Measurements from ENCODE around the gene TBXA2R.
"Not testable (repeated sequence)": the region's sequence is repeated elsewhere in the genome, so short reads cannot be mapped to it uniquely, and the experiment has no call there.

Gene TBXA2R

DNA sequence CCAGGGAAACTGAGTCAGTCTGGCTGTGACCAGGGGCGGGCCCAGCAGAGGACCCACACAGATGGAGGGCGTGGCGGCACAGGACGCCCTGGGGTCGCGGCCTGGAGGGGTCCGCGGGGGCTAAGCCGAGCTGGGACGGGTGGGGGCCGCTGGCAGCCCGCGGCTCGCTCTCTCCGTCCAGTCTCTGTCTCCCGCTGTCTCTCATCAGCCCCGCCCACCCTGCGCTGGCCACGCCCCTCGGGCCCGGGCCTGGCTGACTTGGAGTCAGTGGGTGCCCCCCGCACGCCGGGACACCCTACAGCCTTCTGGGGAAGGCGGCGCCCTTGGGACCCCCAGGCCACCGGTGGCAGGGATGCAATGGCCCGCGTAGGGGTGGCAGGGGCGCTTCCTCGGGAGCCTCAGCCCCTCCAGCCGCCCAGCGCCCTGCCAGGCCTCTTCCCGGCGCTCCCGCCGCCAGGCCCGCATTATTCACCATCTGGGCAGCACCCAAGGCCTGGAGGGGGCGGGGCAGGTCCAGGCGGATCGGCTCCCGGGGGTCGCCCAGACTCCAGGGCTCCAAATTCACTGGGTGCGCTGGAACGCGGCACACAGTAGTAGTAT lies at the start of gene TBXA2R:
TBXA2R (minus strand) TSS at position 186 of the 600 bp plus-strand sequence. CDS start 6,241 bp downstream, outside the sequence.
- no peak for DNase-seq

DNA sequence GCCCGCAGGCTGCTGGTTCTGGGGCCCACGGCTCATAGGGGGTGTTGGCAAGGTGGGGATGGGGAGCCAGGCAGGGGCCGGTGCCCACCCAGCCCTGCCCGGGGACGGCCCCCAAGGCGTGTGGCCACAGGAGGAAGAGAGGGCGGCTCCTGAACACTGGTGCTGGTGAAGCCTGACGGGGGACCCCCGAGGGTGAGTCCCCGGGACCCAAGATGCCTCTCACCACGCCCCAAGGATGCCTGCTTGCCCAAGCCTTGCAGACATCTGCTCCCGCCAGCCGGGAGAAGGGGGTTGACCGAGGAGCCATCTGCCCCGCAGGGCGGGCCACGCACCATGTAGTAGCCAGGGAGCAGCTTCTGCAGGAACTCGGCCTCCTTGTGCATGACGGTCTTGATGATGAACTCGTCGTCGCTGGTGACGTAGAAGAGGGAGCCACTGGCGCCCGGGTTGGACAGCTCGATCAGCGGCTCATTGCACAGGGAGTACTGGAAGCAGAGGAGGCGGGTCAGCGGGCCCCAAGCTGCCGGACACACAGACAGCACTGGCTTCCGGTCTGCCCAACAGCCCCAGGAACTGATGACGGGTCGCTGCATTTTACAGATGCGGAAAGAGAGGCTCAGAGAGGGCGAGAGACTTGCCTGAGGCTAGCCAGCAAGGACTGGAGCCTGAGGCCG lies 49.5 kb upstream of the TBXA2R start:
- DNase-seq: no peak

DNA sequence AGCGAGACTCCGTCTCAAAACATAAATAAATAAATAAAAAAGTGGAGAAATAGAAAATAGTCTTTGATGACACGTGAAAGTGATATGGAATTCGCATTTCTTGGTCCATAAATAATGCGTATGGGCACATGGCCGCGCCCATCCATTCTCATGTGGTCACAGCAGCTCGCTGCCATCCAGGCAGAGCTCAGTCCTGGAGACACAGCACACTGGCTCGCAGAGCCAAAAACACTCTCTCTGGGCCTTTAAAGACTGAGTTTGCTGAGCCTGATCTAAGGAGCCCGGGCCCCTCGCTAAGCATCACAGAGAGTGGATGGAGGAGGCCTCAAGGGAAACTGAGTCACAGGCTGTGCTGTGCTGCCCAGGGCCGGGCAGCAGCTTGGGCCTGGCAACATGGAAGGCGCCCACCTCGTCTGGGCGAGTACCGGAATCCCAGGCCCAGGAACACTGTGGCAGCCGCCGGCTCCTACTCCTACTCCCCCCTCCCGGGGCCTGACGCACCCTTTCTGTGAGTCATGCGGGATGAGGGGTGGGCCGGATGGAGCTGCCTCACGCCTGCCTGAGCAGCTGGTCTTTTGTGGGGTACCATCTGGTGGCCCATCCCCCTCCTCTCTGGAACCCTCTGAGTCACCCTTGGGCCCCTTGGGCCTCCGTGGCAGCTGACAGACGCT lies 48.9 kb upstream of the TBXA2R start:
- DNase-seq: no peak

DNA sequence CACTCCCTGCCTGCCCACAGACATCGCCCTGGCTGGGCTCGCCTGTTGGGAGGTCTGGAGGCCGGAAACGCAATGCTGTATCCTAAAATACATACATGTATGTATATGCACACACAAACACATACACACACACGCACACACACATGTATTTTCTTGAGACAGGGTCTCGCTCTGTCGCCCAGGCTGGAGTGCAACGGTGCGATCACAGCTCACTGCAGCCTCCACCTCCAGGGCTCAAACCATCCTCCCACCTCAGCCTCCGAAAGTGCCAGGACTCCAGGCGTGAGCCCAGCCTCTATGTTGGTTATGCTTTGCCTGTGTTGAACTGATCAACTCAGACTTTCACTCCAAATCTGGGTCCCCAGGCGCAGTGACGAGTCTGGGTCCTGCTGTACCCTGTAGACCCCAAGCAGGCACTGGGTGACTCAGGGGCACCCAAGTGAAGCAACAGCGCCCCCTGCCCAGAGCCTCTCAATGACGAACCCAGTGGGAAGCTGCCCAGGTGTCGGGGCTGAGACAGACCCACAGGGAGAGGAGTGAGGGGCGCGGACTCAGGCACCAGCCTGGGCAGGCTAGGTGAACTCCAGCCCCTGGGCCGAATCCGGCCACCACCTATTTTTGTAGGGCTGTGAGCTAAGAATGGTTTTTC lies 47.3 kb upstream of the TBXA2R start:
- DNase-seq: no peak

DNA sequence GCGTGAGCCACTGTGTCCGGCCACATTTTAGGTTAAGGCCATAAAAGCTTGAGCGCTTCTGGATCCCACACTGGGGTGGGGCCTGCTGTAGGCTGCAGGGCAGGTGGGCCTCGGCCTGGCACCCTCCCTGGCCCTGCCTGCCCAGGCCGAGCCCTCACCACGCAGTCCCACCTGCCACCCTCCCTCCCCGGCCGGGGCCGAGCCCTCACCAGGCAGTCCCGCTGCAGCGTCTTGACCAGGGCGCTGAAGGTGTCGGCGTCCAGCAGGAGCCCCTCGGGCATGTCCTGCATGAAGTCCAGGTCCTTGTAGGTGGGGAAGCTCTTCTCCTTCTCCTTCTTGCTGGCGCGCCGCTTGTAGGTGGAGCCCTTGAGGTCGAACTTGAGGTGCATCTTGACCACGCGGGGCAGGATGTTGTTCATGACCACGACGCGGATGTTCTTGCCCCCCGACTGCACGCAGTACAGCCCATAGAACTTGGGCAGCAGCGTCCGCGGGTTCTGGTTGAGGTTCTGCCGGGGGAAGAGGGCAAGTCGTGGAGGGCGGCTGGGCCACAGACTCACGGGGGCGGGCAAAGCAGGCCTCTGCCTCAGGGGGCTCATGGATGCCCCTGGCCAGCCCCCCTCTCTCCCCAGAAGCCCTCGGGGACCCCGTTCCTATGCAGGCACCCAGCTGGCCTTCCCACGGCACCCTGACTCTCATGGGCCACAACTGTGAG lies 46.6 kb upstream of the TBXA2R start:
- no peak for DNase-seq

DNA sequence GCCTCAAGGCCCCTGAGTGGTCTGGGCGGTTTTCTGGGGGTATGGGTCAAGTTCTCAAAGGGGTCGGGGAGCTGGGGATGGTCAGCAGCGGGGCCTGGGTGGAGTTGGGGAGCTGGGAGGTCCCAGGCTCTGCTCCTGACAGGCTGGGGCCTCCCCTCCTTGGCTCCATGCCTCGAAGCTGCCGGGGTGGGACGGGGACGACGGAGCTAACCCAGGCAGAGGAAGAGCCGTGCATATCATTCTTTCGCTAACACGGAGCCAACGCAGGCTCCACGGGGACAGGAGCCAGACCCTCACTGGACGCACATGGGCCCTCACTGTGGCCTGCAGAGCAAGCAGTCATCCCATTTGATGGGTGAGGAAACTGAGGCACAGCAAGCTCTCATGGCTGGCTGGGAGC lies 45.7 kb upstream of the TBXA2R start:
- DNase-seq: no peak

DNA sequence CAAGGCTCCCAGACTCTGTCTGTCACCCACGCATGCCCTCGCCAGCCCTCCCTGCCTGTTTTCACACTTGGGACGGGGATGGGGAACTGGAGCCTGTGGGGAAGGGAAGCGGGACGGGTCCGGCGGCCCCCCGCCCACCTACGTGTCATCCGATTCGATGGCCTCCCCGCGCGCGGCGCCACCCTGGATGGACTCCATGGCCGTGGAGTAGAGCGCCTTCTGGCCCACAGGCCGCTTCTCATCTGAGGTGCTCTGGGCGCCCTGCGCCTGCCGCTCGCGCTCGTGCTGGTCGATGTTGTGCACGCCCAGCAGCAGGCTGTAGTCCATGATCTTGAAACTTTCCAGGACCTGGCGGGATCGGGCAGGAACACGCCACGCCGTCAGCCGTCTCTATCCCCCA lies 45.0 kb upstream of the TBXA2R start:
- DNase-seq: no peak

DNA sequence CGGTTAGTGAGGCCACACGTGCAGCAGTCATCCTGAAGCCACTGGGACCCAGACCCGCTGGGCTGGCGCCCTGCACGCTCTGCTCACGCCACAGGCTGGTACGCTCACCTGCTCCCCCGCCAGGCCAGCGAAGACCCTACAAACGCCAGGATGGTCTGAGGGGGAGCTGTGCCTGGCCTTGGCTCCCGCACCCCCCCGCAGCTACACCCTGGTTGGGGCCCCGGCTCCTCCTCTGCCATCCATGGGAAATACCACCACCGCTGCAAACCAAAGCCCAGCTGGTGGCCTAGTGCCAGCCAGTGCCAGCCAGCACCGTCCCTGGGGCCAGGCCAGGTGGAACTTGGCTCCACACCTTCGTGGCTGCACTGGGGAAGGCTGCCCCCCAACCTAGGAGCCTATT lies 43.2 kb upstream of the TBXA2R start:
- DNase-seq: no peak

DNA sequence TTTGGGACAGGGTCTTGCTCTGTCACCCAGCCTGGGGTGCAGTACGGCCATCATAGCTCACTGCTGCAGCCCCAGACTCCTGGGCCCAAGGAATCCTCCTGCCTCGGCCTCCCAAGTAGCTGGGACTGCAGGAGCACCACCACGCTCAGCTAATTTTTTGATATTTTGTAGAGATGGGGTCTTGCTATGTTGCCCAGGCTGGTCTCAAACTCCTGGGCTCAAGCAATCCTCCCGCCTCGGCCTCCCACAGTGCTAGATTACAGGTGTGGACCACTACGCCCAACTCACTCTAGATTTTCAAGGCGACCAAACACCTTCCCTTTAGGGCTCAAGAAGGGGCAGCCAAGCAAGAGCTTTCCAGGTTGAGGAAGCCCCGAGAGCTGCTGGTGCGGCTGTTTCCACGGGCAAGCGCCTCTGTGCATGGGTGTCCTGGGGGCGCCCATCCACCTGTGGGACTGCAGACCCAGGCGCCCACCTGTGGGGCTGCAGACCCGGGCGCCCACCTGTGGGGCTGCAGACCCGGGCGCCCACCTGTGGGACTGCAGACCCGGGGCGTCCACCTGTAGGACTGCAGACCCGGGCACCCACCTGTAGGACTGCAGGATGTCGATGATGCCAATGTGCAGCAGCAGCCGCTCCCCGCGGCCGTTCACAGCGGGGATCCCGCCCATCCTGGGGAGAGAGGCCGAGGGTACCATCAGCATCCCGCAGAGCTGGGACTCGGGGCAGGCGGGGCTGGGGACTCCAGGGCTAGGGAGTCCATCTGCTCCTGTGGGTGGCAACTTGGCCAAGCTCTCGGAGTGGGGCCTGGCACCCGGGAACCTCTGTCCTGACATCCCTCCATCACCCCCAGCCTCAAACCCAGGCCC lies 41.6 kb upstream of the TBXA2R start:
- DNase-seq: no peak

DNA sequence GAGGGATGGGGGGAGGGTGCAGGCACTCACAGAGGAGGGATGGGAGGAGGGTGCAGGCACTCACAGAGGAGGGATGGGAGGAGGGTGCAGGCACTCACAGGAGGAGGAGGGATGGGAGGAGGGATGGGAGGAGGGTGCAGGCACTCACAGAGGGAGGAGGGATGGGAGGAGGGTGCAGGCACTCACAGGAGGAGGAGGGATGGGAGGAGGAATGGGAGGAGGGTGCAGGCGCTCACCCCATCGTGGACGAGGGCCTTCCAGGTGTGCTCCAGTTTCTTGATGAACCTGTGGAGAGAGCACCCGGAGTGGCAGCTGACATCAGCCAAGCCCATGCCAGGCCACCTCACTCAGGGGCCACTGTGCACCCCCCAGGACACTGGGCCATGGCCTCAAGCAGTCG lies 40.4 kb upstream of the TBXA2R start:
- not testable (repeated sequence) for DNase-seq

DNA sequence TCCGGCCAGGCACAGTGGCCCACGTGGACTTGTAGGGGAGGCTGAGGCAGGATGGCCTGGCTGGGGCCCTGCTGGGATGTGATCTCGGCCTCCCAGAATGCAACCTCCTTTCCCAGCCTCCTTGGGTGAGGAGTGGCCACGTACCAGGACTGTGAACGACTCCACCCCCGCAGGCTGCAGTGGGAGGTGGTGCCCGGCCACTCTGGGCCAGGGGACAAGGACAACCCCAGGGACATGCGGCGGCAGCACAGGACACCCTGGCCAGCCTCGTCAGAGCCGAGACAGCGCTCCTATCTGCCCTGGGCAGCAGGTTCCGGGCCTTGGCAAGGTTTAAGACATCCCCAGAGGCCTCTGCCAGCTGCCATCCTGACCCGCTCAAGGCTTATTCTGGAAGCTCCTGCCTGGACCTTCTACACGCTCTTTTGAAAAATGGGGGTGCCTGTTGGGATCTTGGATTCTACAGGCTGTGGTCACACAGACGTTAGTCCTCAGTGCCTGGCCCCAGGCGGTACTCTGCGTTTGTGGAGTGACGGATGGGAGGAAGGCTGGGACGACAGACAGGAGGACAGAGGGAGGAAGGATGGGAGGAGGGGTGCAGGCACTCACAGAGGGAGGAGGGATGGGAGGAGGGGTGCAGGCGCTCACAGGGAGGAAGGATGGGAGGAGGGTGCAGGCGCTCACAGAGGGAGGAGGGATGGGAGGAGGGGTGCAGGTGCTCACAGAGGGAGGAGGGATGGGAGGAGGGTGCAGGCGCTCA lies 39.8 kb upstream of the TBXA2R start:
- no peak for DNase-seq

DNA sequence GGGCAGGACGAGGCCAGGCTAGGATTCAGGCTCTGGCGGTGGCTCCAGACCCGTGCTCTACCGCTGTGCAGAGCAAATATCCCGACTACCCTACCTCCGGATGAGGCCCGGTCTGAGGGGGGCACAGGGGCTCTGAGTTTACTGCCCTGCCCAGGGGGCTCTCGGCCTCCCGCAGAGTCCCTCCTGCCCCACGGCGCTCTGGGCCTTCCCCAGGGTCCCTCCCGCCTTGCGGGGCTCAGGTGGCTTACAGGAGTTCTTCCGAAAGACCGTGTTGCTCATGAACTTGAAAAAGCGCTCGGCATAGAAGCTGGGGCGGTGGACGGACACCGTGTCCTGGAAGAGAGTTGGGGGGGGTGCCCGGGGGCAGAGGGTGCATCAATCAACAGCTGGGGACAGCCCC lies 39.1 kb upstream of the TBXA2R start:
- no peak for DNase-seq

DNA sequence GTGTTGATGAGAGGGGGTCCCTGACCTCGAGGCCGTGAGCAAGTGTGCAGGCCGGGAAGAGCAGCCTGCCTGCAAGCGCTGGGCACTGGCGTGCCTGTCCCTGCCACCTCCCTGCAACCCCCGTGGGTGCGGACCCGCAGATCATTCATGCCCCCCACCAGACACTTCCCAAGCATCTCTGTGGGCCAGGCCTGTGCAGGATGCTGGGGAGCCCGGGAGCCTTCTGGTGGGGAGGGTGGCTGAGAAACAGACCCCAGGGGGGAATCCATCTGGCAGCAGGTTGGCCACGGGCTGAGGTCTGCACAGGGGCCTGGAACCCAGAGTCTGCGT lies 38.4 kb upstream of the TBXA2R start:
- DNase-seq: no peak

DNA sequence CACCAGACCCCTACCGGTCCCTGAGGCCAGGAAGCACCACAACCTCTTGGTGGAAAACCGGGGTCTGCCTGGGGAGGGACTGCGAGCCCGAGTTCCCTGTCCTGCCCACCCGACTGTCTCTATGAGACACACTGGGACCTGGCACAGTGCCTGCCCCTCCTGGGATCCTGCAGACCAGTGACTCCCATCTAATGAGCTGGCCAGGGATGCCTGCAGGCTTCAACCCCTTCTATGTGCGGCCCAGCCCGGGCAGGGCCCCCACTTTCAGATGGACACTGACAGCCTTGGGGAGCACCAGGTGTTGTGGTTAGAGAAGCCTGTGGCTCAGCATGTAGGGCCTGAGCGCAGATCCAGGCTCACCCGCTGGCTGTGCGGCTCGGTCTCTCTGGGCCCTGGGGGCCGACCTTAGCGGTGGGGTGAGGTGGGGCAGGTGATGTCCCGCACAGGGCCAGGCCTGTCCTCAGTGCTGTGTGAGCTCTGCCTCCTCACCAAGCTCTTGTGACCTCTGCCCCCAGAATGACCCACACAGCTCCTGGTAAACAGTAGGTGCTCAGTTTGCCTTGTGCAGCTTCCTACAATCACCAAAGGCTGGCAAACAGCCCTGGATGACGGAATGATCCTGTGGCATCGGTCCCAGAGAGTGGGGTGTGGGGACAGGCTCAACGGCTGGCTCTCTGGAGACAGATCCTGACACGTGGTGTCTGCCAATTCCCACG lies 37.8 kb upstream of the TBXA2R start:
- no peak for DNase-seq

DNA sequence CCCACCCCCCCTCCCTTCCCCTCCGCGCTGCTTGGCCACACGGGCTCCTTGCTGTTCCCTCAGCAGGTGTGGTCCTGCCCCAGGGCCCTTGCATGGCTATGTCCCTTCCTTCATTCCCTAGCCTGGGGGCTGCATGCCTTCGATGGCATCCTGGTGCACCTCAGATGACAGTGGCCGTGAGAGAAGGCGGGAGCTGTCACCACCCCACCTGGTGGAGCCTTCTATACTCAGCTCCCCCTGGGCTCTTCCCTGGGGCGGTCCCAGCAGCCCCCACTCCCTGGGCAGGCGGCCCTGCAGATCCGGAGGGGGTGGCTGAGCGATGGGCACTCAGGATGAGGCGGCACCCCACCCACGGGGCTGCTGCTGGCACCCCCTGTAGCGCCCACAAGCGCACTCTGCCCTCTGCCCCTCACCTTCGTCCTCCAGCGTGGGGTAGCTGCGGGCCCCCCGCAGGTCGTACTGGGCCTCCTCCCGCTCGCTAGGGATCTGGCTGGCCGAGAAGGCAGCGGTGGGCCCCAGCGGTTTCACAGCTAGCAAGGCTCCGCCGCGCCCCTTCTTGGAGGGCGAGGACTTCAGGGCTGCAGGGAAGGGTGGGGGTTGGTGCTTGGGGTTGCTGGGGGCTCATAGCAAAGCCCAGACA lies 37.1 kb upstream of the TBXA2R start:
- no peak for DNase-seq

DNA sequence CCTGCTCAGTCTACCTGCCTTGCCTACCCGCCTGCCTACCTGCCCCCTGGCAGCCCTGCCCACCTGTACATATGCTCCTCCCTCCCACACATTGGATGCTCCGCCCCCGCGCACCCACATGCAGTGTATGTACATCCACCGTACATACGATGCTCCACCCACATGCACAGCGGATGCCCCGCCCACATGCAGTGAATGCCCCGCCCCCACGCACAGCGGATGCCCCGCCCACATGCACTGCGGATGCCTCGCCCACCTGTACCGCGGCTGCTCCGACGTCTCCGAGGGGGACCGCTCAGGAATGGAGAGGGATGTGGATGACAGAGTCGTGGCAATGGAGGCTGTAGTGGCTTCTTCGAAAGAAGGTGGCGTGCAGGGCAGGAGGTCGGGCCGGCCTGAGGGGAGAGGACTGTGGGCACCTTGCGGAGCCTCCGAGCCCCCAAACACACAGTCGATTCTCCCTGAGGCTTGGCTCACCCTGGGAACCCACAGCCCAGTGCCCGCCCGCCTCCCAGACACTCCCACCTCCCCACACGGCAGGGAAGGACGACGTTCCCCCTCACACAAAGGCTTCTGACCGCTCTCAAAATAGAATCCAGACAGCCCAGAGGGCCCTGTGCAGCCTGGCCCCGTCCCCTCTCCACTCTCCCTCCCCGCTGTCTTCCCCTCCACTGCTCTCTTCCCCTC lies 36.5 kb upstream of the TBXA2R start:
- no peak for DNase-seq

DNA sequence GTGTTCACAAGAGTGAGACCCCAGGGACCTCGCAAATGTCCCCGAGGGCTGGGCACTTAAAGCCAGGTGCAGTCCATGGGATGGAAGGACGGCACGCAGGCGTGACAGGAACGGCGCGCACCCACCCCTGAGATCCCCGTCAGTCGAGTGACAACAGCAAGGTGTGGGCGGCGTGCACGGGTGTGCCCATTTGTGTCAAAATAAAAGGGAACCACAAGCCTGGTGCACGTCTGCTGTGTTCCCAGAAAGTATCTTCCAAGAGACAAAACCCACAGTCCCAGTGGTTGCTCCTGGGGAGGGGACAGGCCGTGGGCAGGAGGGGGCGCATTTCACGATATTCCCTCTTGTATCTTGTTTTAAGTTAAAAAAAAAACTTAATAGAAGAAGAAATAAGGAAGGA lies 35.6 kb upstream of the TBXA2R start:
- DNase-seq: no peak

DNA sequence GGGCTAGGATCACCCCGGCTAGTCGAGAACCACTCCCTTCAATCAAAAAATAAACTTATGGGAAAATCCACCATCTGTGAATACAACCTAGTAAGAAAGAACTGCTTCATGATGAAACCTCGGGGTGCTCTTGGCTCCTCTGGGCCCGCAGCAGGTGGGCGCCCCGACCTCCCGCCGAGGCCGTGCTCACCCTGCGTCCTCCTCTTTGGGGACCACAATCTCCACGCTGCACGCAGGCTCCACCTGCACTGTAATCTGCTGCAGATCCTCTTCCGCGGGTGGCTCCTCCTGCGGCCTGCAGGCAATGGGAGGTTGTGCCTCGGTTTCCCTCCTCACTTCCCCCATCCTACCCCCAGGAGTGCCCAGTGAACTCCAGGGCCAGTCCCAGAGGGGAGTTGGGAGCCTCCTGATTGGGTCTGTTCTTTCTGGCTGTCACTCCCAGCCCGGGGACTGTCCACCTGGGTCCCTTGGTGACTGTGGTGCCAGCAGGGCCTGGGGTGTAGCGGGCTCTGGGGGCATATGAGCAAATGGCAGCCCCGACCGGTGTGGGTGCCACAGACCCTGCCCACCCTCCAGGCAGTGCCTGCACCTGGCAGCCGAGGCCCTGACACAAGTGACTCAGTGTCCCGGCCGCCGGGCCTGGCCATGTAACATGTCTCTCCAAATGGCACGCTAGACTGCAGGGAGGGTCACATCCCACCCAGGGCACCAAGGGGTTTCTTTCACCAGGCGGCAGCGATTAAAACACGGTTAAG lies 35.0 kb upstream of the TBXA2R start:
- no peak for DNase-seq

DNA sequence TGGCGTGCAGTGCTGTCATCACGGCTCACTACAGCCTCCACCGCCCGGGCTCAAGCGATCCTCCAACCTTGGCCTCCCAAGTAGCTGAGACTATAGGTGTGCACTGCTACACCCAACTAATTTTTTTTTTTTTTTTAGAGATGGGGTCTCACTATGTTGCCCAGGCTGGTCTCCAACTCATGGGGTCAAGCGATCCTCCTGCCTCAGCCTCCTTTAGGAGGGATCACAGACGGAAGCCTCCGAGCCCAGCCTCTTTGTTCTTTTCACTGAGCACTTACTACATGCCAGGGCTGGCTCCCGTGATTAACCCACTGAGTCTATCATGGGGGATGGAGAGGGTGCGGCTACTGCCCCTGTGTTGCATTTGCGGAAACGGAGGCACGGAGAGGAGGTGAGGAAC lies 32.8 kb upstream of the TBXA2R start:
- no peak for DNase-seq

Data from activated CD4-positive, alpha-beta T cell treated with anti-CD3 and anti-CD28 coated beads for 1 hour (primary cell).